GM12878 (cell line): ENCODE data around the gene GNPTG. TPM values are rescaled to one million over a fixed set of nuclear protein-coding genes. Genes with fewer than 3 reads are reported as not detected.
A peak's percentile ranks its signal among the peaks of the same experiment; 100 is the strongest.

Source experiments
- ATAC-seq: fragments of 200-7000 bp; cut with Tn5 transposase; 3 replicates; pipeline ENCODE4 v1.9.1; 2020; ENCODE audit warnings: mild to moderate bottlenecking, moderate library complexity
- BruUV-seq: library from RNA; stranded (reverse); fragments of 400-500 nt; replicated peaks from 2 replicates; lab custom pipeline; 2021; lab: Mats Ljungman, UMichigan
- CTCF ChIA-PET: fragments of 300-600 bp; sonication (Branson Sonifier 250); formaldehyde crosslinking; extraction: SDS; loops from one replicate; lab custom pipeline; 2021; ENCODE audit warnings: inconsistent platforms; lab: Yijun Ruan, JAX
- POLR2A ChIA-PET: fragments of 350-600 bp; formaldehyde crosslinking; extraction: SDS; loops from one replicate; lab custom pipeline; 2021; ENCODE audit warnings: inconsistent platforms; lab: Charles Lee
- RAD21 ChIA-PET: fragments of 300-600 bp; sonication (Branson Sonifier 250); formaldehyde crosslinking; loops from one replicate; lab custom pipeline; 2023; ENCODE audit warnings: antibody characterized with exemption; ENCODE audit not compliant: unreplicated experiment; lab: Charles Lee
- SMC1A ChIA-PET: fragments of 300-600 bp; sonication (Branson Sonifier 250); formaldehyde crosslinking; loops from one replicate; lab custom pipeline; 2023; ENCODE audit not compliant: unreplicated experiment, uncharacterized antibody; lab: Charles Lee
- DNase-seq: peaks from one replicate; pipeline ENCODE4 v3.0.0-alpha.2; 2011; ENCODE audit warnings: low read depth, low spot score
- FAIRE-seq: peaks from 3 replicates; lab custom pipeline; 2011; peaks lifted over from hg19 to GRCh38; lab: Jason Lieb, UNC
- H2AFZ ChIP-seq: 2 replicates; pipeline ENCODE4 v1.6.0; 2011; ENCODE audit warnings: low read depth, low read length, control low read depth; ENCODE audit not compliant: control insufficient read depth
- H3K27ac ChIP-seq: 2 replicates; pipeline ENCODE4 v1.5.1; 2011; ENCODE audit warnings: control low read depth; ENCODE audit not compliant: control insufficient read depth, insufficient read depth
- H3K27me3 ChIP-seq, 2 experiments: replicated peaks in 1 of 2; 2 replicates each; pipeline versions ENCODE4 v1.6.0 to v1.6.1; 2011; ENCODE audit warnings: low read length in 1 of 2; ENCODE audit not compliant: control insufficient read depth in 2 of 2, insufficient read depth in 2 of 2
- H3K36me3 ChIP-seq, 2 experiments: 2 replicates each; pipeline ENCODE4 v1.5.1; 2011; ENCODE audit warnings: low read length in 1 of 2; ENCODE audit not compliant: control insufficient read depth in 2 of 2, insufficient read depth in 2 of 2
- H3K4me1 ChIP-seq: 2 replicates; pipeline ENCODE4 v1.6.1; 2011; ENCODE audit warnings: mild to moderate bottlenecking, low read length, moderate library complexity, mixed read lengths; ENCODE audit not compliant: control insufficient read depth, insufficient read depth
- H3K4me2 ChIP-seq: 2 replicates; pipeline ENCODE4 v1.6.0; 2011; ENCODE audit warnings: control low read depth; ENCODE audit not compliant: control insufficient read depth, insufficient read depth
- H3K4me3 ChIP-seq: fragments of 200-600 bp; sonication (generic); 2 replicates; pipeline ENCODE4 v1.5.1; 2016
- H3K79me2 ChIP-seq: 2 replicates; pipeline ENCODE4 v1.6.0; 2011; ENCODE audit warnings: low read length; ENCODE audit not compliant: control insufficient read depth, insufficient read depth
- H3K9ac ChIP-seq: 2 replicates; pipeline ENCODE4 v1.8.0; 2011; ENCODE audit warnings: low read length, control low read depth, mixed read lengths; ENCODE audit not compliant: control insufficient read depth, insufficient read depth
- H3K9me3 ChIP-seq: replicated peaks from 3 replicates; pipeline ENCODE4 v1.5.1; 2011; ENCODE audit warnings: mild to moderate bottlenecking, low read length; ENCODE audit not compliant: control insufficient read depth, insufficient read depth
- H4K20me1 ChIP-seq: 2 replicates; pipeline ENCODE4 v1.6.0; 2011; ENCODE audit not compliant: control insufficient read depth, insufficient read depth
- MXI1 ChIP-seq: fragments of 150-350 bp; IDR thresholded peaks from 2 replicates; pipeline ENCODE4 v1.6.1; 2011; ENCODE audit warnings: low read depth, mild to moderate bottlenecking, inconsistent platforms, low read length, improper control_type of control experiment
- POLR2AphosphoS5 ChIP-seq: IDR thresholded peaks from 2 replicates; pipeline ENCODE4 v1.6.1; 2011; ENCODE audit warnings: mild to moderate bottlenecking, low read length, inconsistent platforms
- WGBS: methylation state at CpG from one replicate; pipeline ENCODE4 v1.1.6; 2016; ENCODE audit warnings: low lambda C conversion rate; ENCODE audit not compliant: insufficient replicate concordance, insufficient coverage; ENCODE audit errors: missing lambda C conversion rate; 5-methylcytosine and 5-hydroxymethylcytosine counted together
- in situ Hi-C: fragments of 300-500 bp; cut with MboI; formaldehyde crosslinking; loops from 9 replicates; pipeline ENCODE4 v1.14.3; 2018; ENCODE audit warnings: mixed read lengths
- intact Hi-C: fragments of 100-400 bp; cut with micrococcal nuclease; formaldehyde crosslinking; loops from one replicate; pipeline ENCODE4 v1.14.2; 2022; ENCODE audit not compliant: unreplicated experiment
- polyA plus RNA-seq, 11 experiments: library from polyadenylated mRNA; depleted of rRNA in 4 of 11; unstranded in 6 of 11; stranded (reverse) in 5 of 11; fragments of >200 nt; fragmentation: Nextera tagmentation in 4 of 11; fragmentation: Illumina TruSeq in 1 of 11; extraction: Ambion mirVana in 4 of 11; extraction: Trizol in 1 of 11; gene quantifications; 1 replicate in 1 of 11; 2 replicates in 10 of 11; pipeline versions ENCODE4 v1.2.1 to v1.2.3, GENCODE V29; 2011 to 2016; ENCODE audit warnings: inconsistent platforms in 2 of 11, missing spikeins in 2 of 11, low read depth in 1 of 11
- total RNA-seq, 4 experiments: library from RNA; depleted of rRNA in 3 of 4; stranded (reverse); fragments of >200 nt in 3 of 4; fragmentation: Illumina TruSeq in 1 of 4; extraction: Trizol in 1 of 4; gene quantifications; 2 replicates each; pipeline versions ENCODE4 v1.2.1 to v1.2.3, GENCODE V29; 2013 to 2021
- TF ChIP-seq, protein P1 (sequence below): fragments of 450-650 bp; conservative IDR thresholded peaks from 2 replicates; pipeline ENCODE4 v1.6.1; 2017; ENCODE audit warnings: mild to moderate bottlenecking, moderate library complexity

The GNPTG gene
- total and polyA plus RNA-seq, 10 of the 15 experiments (the other 5 are each of a cell fraction or from before 2014, with no cell fraction given): 0.80 to 32.6 (median 20.9) TPM

DNA sequence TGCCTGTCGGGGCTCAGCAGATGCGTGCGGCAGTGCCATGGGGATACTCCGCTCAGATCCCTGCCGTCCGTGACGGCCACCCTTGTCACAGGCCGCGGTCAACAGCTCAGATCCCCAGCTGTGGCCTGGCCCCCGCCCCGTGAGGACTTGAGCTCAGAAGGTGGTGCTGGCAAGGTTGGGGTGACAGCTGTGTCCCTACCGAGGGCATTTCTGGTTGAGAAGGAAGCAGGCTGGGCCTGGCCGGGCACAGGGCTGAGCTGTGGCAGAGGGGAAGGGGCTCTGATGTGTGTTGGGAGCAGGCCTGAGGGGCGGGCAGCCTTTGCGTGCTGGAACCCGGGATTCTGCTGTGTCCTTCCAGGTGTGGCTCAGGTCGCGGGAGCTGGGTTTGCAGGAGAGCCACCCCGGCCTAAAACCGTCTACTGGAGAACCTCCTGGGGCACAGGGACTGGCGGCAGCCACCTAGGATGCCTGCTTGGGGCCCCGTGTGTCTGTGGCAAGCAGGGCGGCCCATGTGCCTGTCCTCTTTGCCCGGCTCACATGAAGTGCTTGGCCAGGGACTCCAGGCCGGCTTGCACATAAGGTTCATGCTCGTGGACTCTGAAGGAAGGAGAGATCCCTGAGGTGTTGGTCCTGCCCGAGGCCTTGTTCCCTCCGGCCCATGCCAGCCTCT lies 37.2 kb upstream of the GNPTG start (continued):
- TF ChIP-seq, protein P1, sequence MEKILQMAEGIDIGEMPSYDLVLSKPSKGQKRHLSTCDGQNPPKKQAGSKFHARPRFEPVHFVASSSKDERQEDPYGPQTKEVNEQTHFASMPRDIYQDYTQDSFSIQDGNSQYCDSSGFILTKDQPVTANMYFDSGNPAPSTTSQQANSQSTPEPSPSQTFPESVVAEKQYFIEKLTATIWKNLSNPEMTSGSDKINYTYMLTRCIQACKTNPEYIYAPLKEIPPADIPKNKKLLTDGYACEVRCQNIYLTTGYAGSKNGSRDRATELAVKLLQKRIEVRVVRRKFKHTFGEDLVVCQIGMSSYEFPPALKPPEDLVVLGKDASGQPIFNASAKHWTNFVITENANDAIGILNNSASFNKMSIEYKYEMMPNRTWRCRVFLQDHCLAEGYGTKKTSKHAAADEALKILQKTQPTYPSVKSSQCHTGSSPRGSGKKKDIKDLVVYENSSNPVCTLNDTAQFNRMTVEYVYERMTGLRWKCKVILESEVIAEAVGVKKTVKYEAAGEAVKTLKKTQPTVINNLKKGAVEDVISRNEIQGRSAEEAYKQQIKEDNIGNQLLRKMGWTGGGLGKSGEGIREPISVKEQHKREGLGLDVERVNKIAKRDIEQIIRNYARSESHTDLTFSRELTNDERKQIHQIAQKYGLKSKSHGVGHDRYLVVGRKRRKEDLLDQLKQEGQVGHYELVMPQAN: no peak
- no peak for TF ChIP-seq MXI1

- H3K4me3 ChIP-seq: no peak overlapping the region
- H3K27ac ChIP-seq: no peak overlapping the region
- no peaks in the 10 kb centered on the region for H3K9me3 ChIP-seq
- no peak overlapping the region for H3K9ac ChIP-seq
- no peak for DNase-seq
- intact Hi-C loops (no loop called here), in situ Hi-C loops (no loop called here)
- ChIA-PET POLR2A (no interaction called here), RAD21 (no interaction called here), SMC1A (no interaction called here), CTCF (no interaction called here)
- no TSS peak for BruUV-seq
- peaks cover 40 to 62% of the 10 kb centered on the region in 2 experiments for H3K36me3 ChIP-seq
- H2AFZ ChIP-seq: no peak overlapping the region
- WGBS: 88% methylated on average over 38 of the region's 46 CpGs
- no peak overlapping the region for H3K4me2 ChIP-seq
- no peak for ATAC-seq
- H4K20me1 ChIP-seq: peaks cover 36% of the 10 kb centered on the region
- FAIRE-seq: no peak
- no peaks in the 10 kb centered on the region for H3K27me3 ChIP-seq
- peaks cover 46% of the 10 kb centered on the region for H3K79me2 ChIP-seq
- TF ChIP-seq POLR2AphosphoS5 (peak; percentile 27; the same call in 1 of the 2 replicates), MXI1 (no peak)
- peaks cover 7% of the 10 kb centered on the region for H3K4me1 ChIP-seq
Measured at GRCh38 chr16:1315081-1316032, 36.4 kb upstream of the GNPTG start.
